Duodenal mucosa (tissue), 2 donors: ENCODE results near the gene C11orf24.
"Not testable (repeated sequence)": the region's sequence is repeated elsewhere in the genome, so short reads cannot be mapped to it uniquely, and the experiment has no call there.

ENCODE experiments used
- H3K27ac ChIP-seq: one replicate; pipeline ENCODE4 v1.7.0; 2013; ENCODE audit warnings: low read depth, low read length
- H3K27me3 ChIP-seq, 2 donors: one replicate each; pipeline ENCODE4 v1.7.0; 2013; ENCODE audit warnings: low read length in 2 of 2, control low read depth in 1 of 2; ENCODE audit not compliant: insufficient read depth in 2 of 2, control insufficient read depth in 1 of 2
- H3K36me3 ChIP-seq, 2 donors: one replicate each; pipeline ENCODE4 v1.7.0; 2013; ENCODE audit warnings: low read length in 2 of 2, control low read depth in 1 of 2; ENCODE audit not compliant: insufficient read depth in 2 of 2, control insufficient read depth in 1 of 2
- H3K4me1 ChIP-seq, 2 donors: one replicate each; pipeline ENCODE4 v1.7.0; 2013; ENCODE audit warnings: low read length in 2 of 2, control low read depth in 1 of 2; ENCODE audit not compliant: insufficient read depth in 2 of 2, control insufficient read depth in 1 of 2
- H3K4me3 ChIP-seq, 2 donors: one replicate each; pipeline ENCODE4 v1.7.0; 2013; ENCODE audit warnings: low read length in 2 of 2, low read depth in 1 of 2
- H3K9ac ChIP-seq, 2 donors: one replicate each; pipeline ENCODE4 v1.7.0; 2013; ENCODE audit warnings: low read length in 2 of 2, low read depth in 1 of 2
- H3K9me3 ChIP-seq, 2 donors: one replicate each; pipeline ENCODE4 v1.7.0; 2013; ENCODE audit warnings: low read length in 2 of 2, control low read depth in 1 of 2; ENCODE audit not compliant: control insufficient read depth in 1 of 2

C11orf24 gene

DNA sequence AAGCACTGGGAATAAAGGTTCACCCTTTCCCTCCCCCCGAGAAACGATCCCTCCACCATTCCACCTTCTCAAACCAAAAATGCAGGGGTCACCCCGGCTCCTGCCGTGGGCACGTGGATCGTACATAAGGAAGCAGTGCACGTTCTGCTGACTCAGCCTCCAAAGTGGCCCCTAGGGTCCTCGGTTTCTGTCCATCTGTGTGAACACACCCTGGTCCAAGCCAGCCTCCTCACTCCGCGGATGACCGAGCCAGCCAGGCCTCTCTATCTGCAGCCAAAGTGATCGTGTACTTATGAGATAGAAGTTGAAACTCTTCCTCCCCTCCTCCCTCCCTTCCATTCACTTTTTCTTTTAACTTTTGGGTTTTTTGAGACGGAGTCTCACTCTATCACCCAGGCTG lies 16.2 kb downstream of the C11orf24 start:
- no peak overlapping the region for H3K27ac ChIP-seq
- peaks cover 0 to 3% of the 10 kb centered on the region in 2 donors for H3K36me3 ChIP-seq
- peaks cover 6 to 7% of the 10 kb centered on the region in 2 donors for H3K4me1 ChIP-seq
- H3K4me3 ChIP-seq = no peak overlapping the region
- no peaks in the 10 kb centered on the region for H3K9me3 ChIP-seq
- no peaks in the 10 kb centered on the region for H3K27me3 ChIP-seq
- no peak overlapping the region for H3K9ac ChIP-seq

DNA sequence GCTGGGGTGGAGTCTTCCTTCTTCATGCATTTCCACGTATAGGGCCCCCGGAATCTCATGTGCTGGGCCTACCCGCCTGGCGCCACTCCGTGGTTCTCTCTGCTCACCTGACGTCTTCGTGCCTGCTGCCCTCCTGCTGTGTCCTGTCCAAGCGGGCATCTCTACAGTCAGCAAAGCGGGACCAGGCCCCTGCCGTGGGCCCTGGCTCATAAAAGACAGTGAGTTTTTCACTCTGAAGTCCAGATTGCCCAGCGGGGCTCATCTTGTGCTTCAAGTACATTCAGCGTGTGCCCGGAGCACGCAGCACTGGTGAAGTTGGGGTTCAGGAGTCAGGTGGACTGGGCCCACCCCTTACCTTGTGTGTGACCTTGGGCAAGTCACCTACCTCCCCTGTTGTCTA lies 17.4 kb downstream of the C11orf24 start:
- H3K9ac ChIP-seq = no peak overlapping the region
- no peaks in the 10 kb centered on the region for H3K36me3 ChIP-seq
- H3K4me3 ChIP-seq = no peak overlapping the region
- peaks cover 0 to under 1% of the 10 kb centered on the region in 2 donors for H3K9me3 ChIP-seq
- no peak overlapping the region for H3K27ac ChIP-seq
- H3K27me3 ChIP-seq = no peaks in the 10 kb centered on the region
- peaks cover 6 to 7% of the 10 kb centered on the region in 2 donors for H3K4me1 ChIP-seq

DNA sequence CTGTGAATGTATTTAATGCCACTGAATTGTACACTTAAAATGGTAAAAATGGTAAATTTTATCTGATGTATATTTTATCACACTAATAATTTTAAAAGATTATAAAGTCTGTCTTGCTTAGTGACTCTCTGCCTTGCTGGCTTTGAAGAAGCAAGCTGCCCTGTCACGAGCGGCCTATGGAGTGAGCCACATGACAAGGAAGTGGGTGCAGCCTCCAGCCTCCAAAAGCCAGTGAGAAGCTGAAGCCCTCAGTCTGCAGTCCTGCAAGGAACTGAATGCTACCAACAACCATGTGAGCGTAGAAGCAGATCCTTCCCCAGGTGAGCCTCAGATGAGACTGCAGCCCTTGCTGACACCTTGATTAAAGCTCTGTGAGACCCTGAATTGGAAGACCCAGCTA lies 20.0 kb downstream of the C11orf24 start:
- Histone ChIP-seq H3K36me3 (no peaks in the 10 kb centered on the region), H3K4me1 (no peaks in the 10 kb centered on the region), H3K9me3 (peaks cover 0 to 5% of the 10 kb centered on the region in 2 donors), H3K4me3 (no peak overlapping the region), H3K27ac (no peak overlapping the region), H3K9ac (no peak overlapping the region), H3K27me3 (no peaks in the 10 kb centered on the region)

DNA sequence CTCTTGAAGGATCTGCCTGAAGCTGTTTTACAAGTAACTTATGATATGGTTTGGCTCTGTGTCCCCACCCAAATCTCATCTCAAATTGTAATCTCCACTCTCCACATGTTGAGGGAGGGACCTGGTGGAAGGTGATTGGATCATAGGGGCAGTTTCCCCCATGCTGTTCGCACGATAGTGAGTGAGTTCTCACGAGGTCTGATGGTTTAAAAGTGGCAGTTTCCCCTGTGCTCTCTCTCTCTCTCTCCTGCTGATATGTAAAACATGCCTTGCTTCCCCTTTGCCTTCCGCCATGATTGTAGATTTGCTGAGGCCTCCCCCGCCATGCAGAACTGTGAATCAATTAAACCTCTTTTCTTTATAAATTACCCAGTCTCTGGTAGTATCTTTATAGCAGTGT lies 26.9 kb downstream of the C11orf24 start:
- H3K36me3 ChIP-seq, H3K4me3 ChIP-seq, H3K27ac ChIP-seq, H3K4me1 ChIP-seq, H3K9ac ChIP-seq, H3K27me3 ChIP-seq, H3K9me3 ChIP-seq: not testable (repeated sequence)

DNA sequence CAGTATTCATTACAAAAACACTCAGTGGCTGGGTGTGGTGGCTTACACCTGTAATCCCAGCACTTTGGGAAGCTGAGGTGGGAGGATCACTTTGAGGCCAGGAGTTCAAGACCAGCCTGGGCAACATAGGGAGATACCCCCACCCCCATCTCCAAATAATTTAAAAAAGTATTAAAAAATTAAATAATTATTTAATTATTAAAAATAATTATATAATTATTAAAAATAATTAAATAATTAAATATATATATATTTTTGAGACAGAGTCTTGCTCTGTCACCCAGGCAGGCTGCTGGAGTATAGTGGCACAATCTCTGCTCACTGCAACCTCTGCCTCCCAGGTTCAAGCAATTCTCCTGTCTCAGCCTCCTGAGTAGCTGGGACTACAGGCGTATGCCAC lies 27.9 kb downstream of the C11orf24 start:
- not testable (repeated sequence) for H3K9me3 ChIP-seq, H3K27ac ChIP-seq, H3K9ac ChIP-seq, H3K4me1 ChIP-seq, H3K27me3 ChIP-seq, H3K4me3 ChIP-seq, H3K36me3 ChIP-seq

DNA sequence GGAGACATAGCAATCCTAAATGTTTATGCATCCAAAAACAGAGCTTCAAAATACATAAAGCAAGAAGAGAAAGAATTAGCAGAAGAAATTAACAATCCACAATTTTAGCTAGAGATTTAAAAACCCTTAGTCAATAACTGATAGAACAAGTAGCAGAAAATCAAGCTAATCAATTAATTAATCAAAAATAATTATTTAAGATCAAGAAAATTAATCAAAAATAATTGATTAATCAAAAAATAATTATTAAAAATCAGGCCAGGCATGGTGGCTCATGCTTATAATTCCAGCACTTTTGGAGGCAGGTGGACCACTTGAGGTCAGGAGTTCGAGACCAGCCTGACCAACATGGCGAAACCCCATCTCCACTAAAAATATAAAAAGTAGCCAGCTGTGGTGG lies 29.2 kb downstream of the C11orf24 start:
- H3K27ac ChIP-seq = no peak overlapping the region

DNA sequence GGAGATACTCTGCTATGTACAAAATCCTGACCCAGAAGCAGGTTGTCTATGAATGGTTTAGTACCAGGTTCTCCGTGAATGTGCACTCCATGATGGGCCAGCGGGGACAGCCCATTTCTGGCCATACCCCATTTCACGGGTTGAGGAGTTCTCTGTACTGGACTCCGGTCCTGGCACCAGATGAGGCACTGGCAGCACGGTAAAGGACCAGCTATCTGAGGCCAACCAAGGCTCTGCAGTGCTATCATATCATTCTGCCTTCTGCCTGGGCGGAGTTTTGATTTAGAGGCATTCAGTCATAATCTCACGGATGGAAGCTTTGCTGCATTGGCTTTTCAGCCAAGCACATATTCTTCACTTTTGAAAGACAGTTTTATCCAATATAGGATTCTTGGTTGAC lies 40.2 kb downstream of the C11orf24 start:
- H3K9ac ChIP-seq = no peak overlapping the region
- peaks cover 6 to 8% of the 10 kb centered on the region in 2 donors for H3K9me3 ChIP-seq
- no peaks in the 10 kb centered on the region for H3K4me1 ChIP-seq
- no peaks in the 10 kb centered on the region for H3K27me3 ChIP-seq
- no peak overlapping the region for H3K4me3 ChIP-seq
- H3K36me3 ChIP-seq = no peaks in the 10 kb centered on the region
- no peak overlapping the region for H3K27ac ChIP-seq

More for the DNA sequence above, 29.2 kb downstream of the C11orf24 start:
- H3K9ac ChIP-seq = no peak overlapping the region
- no peaks in the 10 kb centered on the region for H3K9me3 ChIP-seq
- peaks cover 0 to 3% of the 10 kb centered on the region in 2 donors for H3K27me3 ChIP-seq
- H3K4me1 ChIP-seq = no peaks in the 10 kb centered on the region
- H3K36me3 ChIP-seq = no peaks in the 10 kb centered on the region
- H3K4me3 ChIP-seq = no peak overlapping the region

DNA sequence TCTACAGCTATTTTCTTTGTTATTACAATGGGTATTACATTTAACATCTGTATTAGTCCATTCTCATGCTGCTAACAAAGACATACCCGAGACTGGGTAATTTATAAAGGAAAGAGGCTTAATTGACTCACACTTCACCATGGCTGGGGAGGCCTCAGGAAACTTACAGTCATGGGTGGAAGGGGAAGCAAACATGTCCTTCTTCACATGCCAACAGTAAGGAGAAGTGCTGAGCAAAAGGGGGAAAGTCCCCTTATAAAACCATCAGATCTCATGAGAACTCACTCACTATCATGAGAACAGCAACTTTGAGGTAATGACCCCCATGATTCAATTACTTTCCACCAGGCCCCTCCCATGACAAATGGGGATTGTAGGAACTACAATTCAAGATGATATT lies 42.2 kb downstream of the C11orf24 start:
- H3K9ac ChIP-seq = no peak overlapping the region
- H3K27ac ChIP-seq = no peak overlapping the region
- H3K36me3 ChIP-seq = no peaks in the 10 kb centered on the region
- no peaks in the 10 kb centered on the region for H3K4me1 ChIP-seq
- no peak overlapping the region for H3K4me3 ChIP-seq
- no peaks in the 10 kb centered on the region for H3K27me3 ChIP-seq
- peaks cover 6 to 8% of the 10 kb centered on the region in 2 donors for H3K9me3 ChIP-seq

DNA sequence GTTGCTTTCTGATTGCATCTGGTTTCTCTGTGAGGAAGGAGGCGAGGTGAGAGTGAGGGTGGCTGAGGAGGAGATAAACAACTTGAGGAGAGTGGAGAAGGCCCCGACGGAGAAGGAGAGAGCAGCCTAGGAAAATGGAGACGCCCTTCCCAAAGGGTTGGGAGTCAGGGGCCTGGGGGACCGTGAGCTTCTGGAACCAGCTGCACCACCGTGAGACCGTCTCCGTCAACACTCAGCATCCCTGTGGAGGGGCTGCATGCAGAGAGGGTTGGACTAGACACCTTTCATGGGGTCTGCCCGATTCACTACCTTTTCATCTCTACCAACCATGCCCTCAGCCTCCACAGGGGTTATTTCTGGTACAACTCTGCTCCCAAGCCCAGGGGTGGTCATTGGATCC lies 45.4 kb downstream of the C11orf24 start:
- H3K27me3 ChIP-seq = no peaks in the 10 kb centered on the region
- H3K4me3 ChIP-seq = no peak overlapping the region
- no peaks in the 10 kb centered on the region for H3K36me3 ChIP-seq
- no peaks in the 10 kb centered on the region for H3K4me1 ChIP-seq
- no peak overlapping the region for H3K27ac ChIP-seq
- H3K9ac ChIP-seq = no peak overlapping the region
- H3K9me3 ChIP-seq = peaks cover 6 to 8% of the 10 kb centered on the region in 2 donors

DNA sequence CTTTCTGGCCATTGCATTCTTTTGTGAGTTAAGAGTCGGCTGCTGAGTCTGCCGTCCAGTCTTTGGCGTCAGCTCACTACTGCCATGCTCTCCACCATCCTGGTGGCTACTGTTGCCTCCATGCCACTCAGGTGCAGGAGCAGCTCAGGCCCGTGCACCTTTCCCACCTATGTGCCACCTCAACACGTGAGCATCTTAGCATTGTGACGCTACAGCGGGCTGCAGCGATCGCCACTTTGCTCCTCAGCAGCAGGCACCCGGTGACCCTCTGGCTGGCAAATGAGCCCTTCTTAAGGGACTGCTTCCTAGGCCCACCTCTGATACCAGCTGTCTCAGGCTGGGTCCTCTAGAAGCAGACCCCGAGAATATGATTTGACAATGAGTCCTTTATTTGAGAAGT lies 47.2 kb downstream of the C11orf24 start:
- no peak overlapping the region for H3K27ac ChIP-seq
- H3K9ac ChIP-seq = no peak overlapping the region
- no peak overlapping the region for H3K4me3 ChIP-seq
- no peaks in the 10 kb centered on the region for H3K4me1 ChIP-seq
- H3K36me3 ChIP-seq = no peaks in the 10 kb centered on the region
- H3K9me3 ChIP-seq = peaks cover 4 to 5% of the 10 kb centered on the region in 2 donors
- H3K27me3 ChIP-seq = no peaks in the 10 kb centered on the region

DNA sequence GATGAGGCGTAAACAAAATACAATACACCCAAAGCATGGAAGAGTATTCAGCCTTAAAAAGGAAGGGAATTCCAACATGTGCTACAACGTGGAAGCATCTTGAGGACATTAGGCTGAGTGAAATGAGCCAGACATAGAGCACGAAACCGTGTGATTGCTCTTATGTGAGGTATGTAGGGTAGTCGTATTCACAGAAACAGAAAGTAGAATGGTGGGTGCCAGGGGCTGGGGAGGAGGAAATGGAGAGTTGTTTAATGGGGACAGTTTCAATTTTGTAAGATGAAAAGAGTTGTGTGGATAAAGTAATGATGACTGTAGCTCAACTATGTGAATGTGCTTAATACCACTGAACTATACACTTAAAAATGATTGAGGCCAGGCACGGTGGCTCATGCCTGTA lies 48.5 kb downstream of the C11orf24 start:
- Histone ChIP-seq H3K27ac (no peak overlapping the region), H3K4me1 (no peaks in the 10 kb centered on the region), H3K9me3 (no peaks in the 10 kb centered on the region), H3K4me3 (no peak overlapping the region), H3K36me3 (no peaks in the 10 kb centered on the region), H3K9ac (no peak overlapping the region), H3K27me3 (no peaks in the 10 kb centered on the region)
